Gastrocnemius medialis (tissue), 4 donors: ENCODE data around the gene DIPK1C.

ENCODE experiments used
- CTCF ChIP-seq, 5 experiments: fragments of 450-650 bp in 3 of 5; fragments of 200-600 bp in 2 of 5; sonication (generic) in 2 of 5; IDR thresholded peaks in 4 of 5; conservative IDR thresholded peaks in 1 of 5; 1 replicate in 4 of 5; 2 replicates in 1 of 5; pipeline ENCODE4 v1.5.1; 2016 to 2019; ENCODE audit warnings: antibody characterized with exemption in 5 of 5, mild to moderate bottlenecking in 3 of 5, moderate library complexity in 3 of 5
- POLR2A ChIP-seq, 2 donors: fragments of 450-650 bp; IDR thresholded peaks; one replicate each; pipeline ENCODE4 v1.6.1; 2017; ENCODE audit warnings: antibody characterized with exemption in 2 of 2, mild to moderate bottlenecking in 2 of 2, moderate library complexity in 2 of 2

- TF ChIP-seq CTCF (IDR thresholded peaks at IDR 0.05 in 4 of 5, conservative IDR thresholded peaks at IDR 0.05 in 1 of 5) = no peak
- no peak for TF ChIP-seq POLR2A (IDR thresholded peaks at IDR 0.05)
Observed at GRCh38 chr18:74453016-74453566, 4.0 kb downstream of the DIPK1C start.
